ENCODE measurements around the gene PTRH1.
A peak's percentile ranks its signal among the peaks of the same experiment; 100 is the strongest.
"Not testable (repeated sequence)": the region's sequence is repeated elsewhere in the genome, so short reads cannot be mapped to it uniquely, and the experiment has no call there.

Gene PTRH1, protein sequence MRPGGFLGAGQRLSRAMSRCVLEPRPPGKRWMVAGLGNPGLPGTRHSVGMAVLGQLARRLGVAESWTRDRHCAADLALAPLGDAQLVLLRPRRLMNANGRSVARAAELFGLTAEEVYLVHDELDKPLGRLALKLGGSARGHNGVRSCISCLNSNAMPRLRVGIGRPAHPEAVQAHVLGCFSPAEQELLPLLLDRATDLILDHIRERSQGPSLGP

DNA sequence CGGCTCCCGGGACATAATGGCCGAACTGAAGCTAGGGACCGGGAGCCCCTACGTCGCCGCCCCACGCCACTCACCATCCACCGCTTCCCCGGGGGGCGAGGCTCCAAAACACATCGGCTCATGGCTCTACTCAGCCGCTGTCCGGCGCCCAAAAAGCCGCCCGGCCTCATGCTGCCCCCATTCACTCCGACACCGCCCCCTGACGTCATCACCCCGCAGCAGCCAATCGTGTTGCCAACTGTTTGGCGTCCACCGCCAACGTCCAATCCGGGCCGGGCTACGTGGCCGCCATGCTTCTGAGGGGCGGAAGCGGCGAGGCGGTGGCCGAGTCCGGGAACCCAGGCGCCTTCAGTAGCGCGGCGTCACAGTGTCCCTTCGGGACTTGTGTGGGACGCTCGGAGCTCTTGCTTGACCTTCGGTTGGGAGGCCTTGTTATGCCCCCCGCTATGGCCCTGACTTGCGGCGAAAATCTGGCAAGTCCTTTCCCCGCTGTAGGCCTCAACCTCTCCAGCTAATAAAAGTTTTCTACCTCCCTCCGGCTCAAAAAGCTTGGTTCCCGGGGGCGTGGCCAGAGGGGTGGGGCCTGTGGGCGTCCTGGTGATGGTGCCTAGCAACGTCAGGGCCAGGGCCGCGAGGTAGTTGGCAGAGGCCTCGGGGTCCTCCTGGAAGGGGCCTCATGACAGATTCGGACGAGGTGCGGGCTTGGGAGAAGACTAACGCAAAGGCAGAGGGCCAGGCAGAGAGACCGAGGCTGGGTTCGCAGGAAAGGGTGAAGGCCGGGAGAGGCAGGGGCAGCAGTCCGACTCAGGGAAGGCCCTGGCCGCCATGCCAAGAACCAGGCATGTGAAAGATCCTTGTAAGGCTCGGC lies at the start of gene PTRH1, which contains the start of gene TTC16:
Gene PTRH1, minus strand, starts transcription at position 194 of the 868 bp plus-strand sequence. Its CDS starts 24 bp downstream, at position 170.
Gene TTC16, plus strand, starts transcription at position 610 of the 868 bp plus-strand sequence. Its CDS starts 67 bp downstream, at position 677.
- peak; percentile 66 for FAIRE-seq

DNA sequence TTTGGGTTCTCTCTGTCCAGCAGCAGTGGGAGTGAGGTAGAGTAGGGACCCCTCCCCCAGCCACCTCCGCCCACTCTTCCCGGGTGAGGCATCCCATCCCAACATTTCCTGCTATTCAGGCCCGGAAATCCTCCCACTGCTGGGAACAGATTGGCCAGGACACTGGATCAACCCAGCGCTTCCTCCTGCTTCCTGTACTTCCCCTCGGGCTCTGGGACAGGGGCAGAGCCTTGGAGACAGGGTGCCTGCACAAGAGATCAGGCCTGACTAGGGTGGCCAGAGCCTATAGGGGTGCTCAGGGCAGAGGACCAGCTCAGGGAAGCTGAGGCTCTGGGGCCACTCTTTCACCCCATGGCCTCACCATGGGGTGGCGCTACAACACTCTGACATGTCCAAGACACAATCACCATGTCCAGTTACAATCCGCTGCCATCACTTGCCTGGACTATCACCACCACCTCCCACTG lies 48.5 kb upstream of the PTRH1 start:
- no peak for FAIRE-seq

DNA sequence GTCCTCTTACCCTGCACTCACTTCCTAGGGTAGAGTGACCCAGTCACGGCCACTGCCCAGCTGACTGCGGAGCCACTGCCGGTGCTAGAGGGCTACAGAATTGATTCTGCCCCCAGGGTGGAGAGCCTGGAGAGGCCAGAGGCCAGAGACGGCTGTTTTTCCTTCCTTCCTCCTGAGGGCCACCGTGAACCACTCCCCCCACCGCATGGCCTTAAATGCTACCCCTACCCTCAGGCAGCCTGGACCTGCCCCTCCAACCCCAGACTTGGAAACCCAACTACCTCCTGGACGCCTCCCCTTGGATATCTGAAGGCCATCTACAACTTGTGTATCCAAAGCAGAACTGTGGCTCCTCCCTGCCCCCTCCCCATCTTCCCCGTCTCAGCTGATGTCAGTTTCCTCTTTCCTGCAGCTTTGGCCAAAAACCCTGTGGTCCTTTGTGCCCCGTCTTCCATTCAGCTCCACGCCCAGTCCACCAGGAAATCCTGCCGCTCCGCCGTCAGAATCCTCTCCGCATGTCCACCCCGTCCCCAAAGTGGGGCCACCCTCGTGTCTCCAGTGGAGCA lies 46.7 kb upstream of the PTRH1 start:
- no peak for FAIRE-seq

DNA sequence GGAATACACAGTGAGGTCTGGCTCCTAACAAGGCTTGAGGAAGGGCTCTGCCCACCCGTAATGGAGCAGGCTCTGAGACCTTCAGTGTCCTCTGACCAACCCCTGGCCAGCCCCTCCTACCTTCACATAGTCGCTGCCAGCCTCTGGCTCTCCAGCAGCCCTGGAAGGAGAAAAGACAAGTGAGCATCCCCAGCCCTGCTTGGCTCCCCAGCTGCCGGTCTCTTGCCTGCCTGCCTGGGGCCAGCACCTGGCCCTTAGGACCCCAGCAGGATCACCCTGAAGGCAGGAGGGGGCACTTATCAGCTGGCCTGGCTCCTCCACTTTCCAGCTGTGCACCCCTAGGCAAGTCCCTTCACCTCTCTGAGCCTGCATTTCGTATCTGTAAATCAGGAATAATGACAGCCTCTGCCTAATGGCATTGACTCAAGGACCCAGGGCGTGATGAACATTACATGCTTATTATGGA lies 46.1 kb upstream of the PTRH1 start:
- no peak for FAIRE-seq

DNA sequence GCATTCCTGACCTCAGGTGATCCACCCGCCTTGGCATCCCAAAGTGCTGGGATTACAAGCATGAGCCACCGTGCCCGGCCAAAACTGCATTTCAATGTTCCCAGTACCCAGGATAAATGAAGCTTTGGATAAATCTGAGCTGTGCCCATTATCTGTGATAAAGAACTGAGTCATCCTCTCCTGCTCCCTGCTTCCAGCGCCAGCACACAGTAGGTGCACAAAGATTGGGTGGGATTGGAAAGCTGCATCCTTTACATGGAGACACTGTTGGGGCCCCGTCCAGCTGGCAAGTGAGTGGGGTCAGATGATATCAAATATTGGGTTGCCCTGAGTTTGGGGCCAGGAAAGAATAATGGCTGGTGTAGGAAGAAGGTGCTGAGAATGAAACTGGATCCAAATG lies 45.6 kb upstream of the PTRH1 start:
- no peak for FAIRE-seq

DNA sequence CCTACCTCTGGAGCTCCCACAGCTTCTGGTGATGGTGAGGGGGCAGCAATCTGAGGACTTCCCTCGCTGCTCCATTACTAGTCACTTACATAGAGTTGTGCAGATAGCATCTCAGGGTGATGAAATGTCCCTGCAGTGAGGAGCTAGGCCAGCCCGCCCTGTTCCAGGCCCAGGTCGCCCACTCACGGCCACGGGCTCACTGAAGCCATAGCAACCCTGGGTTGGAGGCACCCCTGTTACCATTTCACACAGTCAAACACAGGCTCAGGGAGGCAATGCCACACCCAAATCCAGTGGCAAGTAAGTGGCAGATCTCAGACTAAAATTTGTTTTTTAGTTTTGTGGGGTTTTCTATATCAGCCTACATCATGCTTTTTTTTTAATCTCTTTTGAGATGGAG lies 43.4 kb upstream of the PTRH1 start:
- FAIRE-seq, result no peak

DNA sequence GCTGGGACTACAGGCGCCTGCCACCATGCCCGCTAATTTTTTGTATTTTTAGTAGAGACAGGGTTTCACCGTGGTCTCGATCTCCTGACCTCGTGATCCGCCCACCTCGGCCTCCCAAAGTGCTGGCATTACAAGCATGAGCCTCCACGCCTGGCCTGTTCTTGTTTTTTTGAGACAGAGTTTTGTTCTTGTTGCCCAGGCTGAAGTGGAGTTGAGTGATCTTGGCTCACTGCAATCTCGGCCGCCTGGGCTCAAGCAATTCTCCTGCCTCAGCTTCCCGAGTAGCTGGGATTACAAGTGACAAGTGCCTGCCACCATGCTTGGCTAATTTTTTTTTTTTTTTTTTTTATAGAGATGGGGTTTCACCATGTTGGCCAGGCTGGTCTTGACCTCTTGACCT lies 41.3 kb upstream of the PTRH1 start:
- FAIRE-seq, result not testable (repeated sequence)

DNA sequence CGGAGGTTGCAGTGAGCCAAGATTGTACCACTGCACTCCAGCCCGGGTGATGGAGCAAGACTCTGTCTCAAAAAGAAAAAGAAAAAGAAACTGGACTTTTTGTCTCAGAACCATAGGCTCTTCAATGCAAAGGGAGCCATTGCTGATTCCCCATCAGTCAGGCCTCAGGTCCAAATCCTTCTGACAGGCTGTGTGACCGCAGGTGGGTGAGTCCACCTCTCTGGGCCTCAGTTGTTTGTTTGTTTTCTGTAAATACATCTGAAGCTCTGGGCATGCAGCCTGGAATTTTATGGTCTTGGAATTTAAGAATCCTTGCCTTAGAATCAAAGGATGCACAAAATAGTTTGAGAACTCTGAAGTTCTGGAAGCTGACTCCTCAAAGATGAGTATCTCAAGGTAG lies 40.8 kb upstream of the PTRH1 start:
- no peak for FAIRE-seq

DNA sequence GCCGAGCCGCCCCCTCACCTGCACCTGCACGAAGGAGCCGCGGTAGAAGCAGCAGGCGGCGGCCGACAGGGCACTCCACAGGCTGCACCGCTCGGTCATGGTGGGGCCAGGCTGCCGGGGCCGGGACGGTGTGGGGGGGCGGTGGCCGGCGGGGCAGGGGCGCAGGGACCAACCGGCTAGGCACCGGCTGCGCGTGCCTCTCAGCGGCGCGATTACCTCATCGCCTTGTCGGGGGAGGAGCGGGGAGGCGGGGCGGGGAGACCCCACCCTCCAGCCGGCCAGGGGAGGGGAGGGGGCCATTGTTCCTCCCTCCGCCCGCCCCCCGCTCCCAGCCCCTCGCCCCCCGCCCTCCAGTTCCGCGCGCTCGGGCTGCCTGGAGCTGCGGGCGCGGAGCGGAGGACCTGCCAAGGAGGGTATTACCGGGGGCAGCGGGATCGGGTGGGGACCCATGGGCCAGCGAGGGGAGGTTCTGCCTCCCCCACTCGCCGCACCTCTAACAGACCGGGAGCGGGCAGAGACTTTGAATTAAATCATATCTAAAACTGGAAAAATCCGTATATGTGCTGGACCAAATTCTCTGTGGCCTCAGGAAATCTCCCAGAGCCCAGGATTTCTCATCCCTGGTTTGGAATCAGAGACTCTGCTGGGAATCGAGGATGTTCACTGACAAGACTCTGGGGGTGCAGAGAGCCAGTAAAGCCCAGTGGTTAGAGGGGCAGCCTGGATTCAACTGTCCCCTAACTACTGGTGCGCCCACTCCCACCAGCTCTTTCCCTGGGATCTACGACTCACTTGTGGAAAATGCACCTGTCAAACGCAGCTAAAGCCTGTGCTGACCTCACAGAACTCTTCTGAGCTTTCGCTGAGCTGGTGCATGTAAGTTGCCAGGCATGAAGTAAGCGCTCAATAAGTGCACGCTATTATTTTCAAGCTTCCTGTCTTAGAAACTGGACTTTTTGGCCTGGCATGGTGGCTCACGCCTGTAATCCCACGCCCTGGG lies 39.9 kb upstream of the PTRH1 start:
- no peak for FAIRE-seq

DNA sequence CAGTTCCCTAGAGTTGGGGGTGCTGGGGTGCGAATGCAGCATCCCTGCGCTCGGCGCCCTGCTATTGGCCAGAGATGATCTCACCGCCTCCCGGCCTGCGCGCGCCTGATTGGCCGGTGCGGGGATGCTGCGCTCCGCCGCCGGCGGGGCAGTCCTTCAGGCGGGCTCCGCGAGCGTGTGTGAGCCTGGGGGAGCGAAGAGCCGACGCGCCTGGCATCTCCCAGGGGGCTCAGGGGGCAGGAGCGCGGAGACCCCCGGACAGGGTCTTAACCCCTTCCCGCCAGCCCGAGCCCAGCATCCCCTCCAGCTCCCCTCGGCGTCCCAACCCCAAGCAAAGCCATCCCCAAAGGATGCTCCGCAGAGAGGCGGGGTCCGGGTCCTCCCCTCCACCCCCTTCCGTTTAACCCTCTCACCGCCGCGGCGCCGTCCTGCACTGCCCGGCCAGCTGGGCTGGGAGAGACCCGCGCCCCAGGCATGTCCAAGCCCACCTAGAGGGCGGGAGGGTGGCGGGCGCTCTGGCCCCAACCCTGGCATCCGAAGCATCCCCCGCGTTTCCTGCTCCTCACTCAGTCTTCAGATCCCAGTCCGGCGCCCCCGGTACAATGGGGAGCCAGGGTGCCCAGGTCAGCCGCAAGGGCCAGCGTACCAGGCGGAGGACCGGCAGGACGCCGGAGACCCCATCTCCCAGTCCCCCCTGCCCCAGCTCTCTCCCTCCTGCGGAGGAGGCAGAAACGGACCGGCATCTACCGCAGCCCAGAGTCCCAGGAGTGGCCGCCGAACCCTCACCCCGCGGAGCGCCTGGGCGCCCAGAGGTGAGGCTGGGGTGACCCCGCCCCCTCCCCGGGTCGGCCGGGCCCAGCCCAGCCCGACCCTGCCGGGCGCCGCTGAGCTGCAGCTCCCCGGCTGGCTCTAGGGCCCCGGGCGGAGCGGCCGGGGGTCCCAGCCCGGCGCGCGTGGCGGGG lies 38.9 kb upstream of the PTRH1 start:
- no peak for FAIRE-seq

DNA sequence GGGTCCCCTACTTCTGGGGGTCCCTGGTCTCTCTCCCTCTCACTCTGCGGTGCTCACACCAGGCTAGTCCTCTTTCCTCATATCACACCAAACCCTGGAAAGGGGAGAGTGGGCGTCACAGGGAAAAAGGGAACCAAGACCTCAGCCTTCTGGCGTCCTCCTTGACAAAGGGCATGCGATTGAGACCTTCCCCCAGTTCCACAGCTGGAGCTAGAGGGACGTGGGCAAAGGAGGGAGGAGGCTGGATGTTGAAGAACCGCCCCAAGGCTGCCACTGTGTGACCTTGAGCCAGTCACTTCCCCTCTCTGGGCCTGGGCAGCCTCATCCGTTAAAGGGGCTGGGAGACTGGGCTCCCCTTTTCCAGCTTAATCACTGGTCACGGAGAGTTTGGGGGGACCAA lies 38.2 kb upstream of the PTRH1 start:
- FAIRE-seq, result no peak

DNA sequence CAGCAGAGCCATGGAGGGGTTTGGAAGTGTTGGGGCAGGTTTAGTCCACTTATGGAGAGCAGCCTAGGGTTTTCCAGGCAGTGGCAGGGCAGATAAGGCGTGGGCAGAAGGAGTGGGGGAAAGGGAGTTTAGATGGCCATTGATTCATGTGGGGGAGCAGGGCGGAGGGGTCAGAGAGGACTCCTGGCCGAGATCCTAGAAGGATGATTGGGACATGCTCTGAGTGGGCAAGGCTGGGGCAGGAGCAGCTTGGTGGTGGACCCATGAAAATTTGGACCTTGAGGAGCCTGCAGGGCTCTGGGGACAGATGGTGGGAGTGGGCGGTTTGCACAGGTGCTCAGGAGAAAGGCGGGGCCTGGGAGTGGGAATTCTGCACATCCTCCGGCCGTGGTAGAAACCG lies 37.7 kb upstream of the PTRH1 start:
- FAIRE-seq, result no peak

DNA sequence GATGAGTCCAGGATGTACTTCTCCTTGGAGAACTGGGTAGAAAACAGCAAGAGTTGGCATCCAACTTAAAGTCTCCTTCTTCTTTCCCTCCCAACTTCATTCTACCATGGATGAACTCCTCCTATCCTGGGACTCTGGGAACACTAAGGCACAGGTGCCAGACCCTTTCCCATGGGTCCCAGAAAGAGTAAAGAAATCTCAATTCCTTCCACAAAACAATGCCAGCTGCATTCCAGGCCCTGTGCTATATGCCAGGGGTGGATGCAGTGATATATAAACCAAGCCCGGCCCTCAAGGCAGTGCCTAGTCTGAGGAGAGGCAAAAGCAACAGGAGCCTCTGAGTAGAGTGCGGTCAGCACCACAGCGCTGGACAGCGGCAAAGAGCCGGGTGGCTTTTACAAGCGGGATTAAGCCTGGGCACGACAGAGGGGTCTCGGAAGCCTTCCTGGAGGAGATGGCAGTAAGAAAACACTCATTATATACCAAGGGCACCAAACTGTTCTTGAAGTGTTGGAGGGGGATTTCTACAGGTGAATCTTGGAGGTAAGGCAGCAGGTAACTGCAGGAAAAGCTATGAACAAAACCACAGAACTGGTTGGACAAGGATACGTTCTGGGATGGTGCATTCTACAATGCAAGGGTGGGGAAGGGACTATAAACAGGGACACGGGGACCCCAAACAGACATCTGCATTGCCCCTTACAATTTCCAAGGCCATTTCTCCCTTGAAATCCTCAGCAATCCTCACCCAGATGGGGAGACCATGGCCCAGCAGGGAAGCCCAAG lies 36.0 kb upstream of the PTRH1 start:
- no peak for FAIRE-seq

DNA sequence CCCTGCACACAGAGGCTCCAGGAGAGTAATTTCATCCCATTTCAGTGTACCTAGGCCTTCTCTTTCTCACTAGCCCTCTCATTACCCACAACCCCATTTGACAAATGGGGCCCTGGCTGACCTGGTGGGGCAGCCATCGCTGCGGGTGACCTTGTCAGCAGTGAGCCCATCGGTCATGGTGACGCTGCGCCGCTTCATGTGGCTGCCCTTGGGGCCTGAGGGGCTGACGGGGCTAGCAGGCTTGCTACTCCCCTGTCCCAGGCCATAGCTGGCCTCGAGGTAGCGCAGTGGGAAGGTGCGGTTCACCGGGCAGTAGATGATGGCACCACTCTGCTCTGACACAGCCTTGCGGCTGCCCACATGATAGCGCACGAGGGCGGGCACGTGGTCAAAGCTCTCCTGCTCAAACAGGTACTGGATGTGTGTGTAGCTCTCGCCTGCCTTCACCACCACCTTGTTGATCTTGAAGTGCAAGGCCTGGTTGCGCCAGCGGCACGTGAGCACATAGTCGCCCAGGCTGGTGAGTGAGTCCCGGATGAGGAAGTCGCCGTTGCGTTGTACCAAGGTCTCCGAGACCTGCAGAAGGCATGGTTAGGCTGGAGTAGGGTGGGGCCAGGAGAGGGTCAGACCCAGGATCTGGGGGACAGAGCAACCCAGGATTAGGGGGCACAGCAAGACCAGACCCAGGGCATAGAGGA lies 33.8 kb upstream of the PTRH1 start:
- no peak for FAIRE-seq

DNA sequence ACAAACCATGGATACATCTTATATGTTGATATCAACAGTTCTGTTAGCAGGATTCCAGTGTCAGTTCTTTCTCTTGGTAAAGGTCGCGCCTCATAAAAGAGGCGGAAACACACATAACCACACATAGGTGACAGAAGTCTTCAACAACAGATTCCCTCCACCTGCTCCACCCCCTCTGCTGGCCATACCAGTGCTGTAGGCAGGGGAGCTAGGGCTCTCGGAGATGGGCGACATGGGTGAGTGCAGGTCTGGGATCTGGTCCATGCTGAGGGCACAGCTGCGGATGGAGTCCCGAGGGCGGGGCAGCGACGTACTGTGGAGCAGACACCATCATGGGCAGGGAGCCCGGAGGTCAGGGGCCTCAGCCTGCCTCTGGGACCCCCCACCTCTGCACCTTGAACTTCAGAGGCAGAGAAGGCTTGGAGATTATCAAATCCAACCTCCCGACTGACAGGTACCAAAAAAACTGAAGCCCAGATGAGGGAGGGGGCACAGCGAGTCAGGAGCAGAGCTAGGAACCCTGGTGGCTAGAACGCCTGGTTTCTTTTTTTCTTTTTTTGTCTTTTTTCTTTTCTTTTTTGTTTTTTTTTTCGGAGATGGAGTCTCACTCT lies 31.6 kb upstream of the PTRH1 start:
- FAIRE-seq, result no peak

DNA sequence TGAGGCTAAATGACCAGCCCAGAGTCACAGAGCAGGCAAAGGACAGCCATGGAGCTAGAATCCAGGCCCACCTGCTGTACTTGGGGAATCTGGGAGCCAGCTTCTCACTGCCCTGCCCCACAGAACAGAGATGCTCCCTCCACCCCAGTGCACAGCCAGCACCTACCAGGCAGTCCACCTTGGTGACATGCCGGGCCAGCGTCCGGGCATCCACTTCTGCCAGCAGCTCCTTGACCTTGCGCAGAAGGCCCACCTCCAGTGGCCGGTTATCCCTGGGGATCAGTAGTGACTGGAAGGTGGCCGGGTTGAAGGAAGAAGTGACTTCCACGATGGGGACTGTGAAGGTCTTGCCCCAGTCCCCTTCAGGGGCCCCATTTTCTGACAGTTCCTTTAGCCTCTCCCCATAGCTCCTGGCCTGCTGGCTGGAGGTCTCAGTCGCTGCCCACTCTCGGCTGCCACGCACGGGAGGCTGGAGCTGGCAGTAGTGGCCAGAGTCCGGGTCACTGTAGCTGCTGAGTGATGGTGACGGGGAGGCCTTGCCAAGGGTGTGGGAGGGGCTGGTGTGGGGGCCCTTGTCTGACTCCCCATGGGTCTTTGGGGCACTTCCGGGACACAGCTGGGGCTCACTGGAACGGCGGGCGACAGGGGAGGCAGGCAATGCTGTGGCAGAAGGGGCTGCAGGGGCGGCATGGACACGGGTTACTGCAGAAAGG lies 29.1 kb upstream of the PTRH1 start:
- no peak for FAIRE-seq

DNA sequence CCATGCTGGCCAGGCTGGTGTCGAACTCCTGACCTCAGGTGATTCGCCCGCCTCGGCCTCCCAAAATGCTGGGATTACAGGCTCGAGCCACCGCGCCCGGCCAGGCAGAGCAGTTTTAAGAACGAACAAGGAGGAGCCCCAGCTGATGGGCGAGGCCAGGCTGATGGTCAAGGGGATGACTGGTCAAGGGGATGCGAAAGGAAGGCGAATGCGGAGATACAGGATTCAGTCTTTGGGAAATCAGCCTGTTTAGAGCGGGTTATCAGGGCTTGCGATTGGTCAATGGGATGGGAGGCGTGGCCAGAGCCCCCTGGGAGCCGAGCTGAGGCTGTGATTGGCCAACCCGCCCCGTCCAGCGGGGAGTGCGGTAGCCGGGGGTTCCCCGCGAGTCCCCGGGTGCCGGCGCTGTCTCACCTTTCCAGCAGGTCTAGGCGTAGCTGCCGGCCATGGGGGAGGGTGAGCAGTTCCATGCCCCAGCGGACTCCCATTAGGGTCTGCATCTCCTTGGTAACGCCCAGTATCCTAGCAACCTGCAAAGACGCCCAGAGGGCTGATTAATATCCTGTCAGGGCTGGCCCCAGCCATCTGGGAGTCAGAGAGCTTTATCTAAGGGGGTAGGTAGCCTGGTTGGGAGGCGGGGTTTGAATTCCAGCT lies 27.1 kb upstream of the PTRH1 start:
- no peak for FAIRE-seq

DNA sequence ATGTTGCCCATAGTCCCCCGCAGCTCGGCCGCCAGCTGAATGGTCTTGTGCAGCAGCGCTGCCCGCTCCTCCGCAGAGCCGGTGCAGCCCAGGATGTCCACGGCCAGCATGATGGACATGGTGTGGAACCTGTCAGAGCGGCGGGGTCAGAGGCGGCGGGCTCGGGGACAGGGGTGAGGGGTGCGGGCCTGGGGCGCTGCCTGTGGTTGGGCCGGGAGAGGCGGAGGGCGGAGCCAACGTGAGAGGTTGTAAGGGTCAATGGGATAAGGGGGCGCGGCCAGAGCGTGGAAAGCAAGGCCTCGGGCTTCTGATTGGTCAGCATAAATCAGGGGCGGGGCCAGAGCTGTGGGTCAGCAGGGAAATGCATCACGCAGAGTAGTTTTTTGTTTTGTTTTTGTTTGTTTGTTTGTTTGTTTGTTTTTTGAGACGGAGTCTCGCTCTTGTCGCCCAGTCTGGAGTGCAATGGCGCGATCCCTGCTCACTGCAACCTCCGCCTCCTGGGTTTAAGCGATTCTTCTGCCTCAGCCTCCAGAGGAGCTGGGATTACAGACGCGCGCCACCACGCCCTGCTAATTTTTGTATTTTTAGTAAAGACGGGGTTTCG lies 26.5 kb upstream of the PTRH1 start:
- no peak for FAIRE-seq

Measured in TTC549 (cell line).